Neural cell (in vitro differentiated cells): ENCODE measurements around the gene RAP1B.

Experiments
- CTCF ChIP-seq: fragments of 450-650 bp; IDR thresholded peaks from 2 replicates; pipeline ENCODE4 v1.5.1; 2014; ENCODE audit warnings: antibody characterized with exemption, mild to moderate bottlenecking, moderate library complexity; ENCODE audit not compliant: poor library complexity, severe bottlenecking
- EP300 ChIP-seq: fragments of 450-650 bp; conservative IDR thresholded peaks from 2 replicates; pipeline ENCODE4 v1.6.1; 2014; ENCODE audit warnings: antibody characterized with exemption, mild to moderate bottlenecking, moderate library complexity; ENCODE audit not compliant: poor library complexity, severe bottlenecking
- EZH2 ChIP-seq: fragments of 200-600, 300-800 bp; shearing (Covaris generic), sonication (generic); IDR thresholded peaks from 2 replicates; pipeline ENCODE4 v1.6.1; 2014; ENCODE audit warnings: antibody characterized with exemption, low read length, borderline replicate concordance, mild to moderate bottlenecking; ENCODE audit not compliant: insufficient read depth, poor library complexity, severe bottlenecking
- MXI1 ChIP-seq: fragments of 450-650 bp; conservative IDR thresholded peaks from 2 replicates; pipeline ENCODE4 v1.6.1; 2014; ENCODE audit warnings: antibody characterized with exemption, mild to moderate bottlenecking; ENCODE audit not compliant: poor library complexity, severe bottlenecking
- POLR2AphosphoS5 ChIP-seq: IDR thresholded peaks from 2 replicates; pipeline ENCODE4 v1.6.1; 2012
- REST ChIP-seq: IDR thresholded peaks from 2 replicates; pipeline ENCODE4 v1.6.1; 2012; ENCODE audit warnings: borderline replicate concordance
- SMC3 ChIP-seq: fragments of 450-650 bp; conservative IDR thresholded peaks from 2 replicates; pipeline ENCODE4 v1.6.1; 2014; ENCODE audit warnings: antibody characterized with exemption, mild to moderate bottlenecking, moderate library complexity; ENCODE audit not compliant: poor library complexity
- TAF1 ChIP-seq: IDR thresholded peaks from 2 replicates; pipeline ENCODE4 v1.6.1; 2012; ENCODE audit warnings: low read depth

DNA sequence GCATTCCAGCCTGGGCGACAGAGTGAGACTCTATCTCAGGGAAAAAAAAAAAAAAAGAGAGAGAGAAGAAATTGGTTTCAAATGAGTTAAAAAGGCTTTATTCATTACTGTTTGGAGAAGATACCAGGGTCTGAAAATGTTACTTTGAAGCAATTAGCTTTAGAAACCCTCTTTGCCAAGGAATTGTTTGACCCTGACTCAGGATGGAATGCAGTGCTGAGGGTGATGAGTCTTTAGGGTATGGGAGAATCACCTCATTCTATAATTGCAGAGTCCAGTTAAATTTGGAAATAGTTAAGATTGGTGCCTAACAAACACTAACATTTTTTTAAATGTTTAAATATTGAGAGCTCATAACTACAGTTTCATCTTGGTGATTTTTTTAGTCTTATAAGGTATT is 13.3 kb downstream of the RAP1B start:
- TF ChIP-seq EP300 (no peak), CTCF (no peak), EZH2 (no peak), SMC3 (no peak), POLR2AphosphoS5 (no peak), REST (no peak), MXI1 (no peak), TAF1 (no peak)
